Epithelial cell of proximal tubule (primary cell): ENCODE measurements around the gene SDK1. TPM values are rescaled to one million over a fixed set of nuclear protein-coding genes. Genes with fewer than 3 reads are reported as not detected.

Experiments
- DNase-seq: peaks from one replicate; pipeline ENCODE4 v3.0.0-alpha.2; 2011; ENCODE audit warnings: low read depth
- H3K4me3 ChIP-seq: 2 replicates; pipeline ENCODE4 v1.5.1; 2011; ENCODE audit warnings: low read depth, mild to moderate bottlenecking, low read length
- CTCF ChIP-seq: conservative IDR thresholded peaks from 2 replicates; pipeline ENCODE4 v1.5.1; 2012; ENCODE audit warnings: low read depth, mild to moderate bottlenecking, low read length
- total RNA-seq: library from RNA; depleted of rRNA; stranded (reverse); fragments of >200 nt; gene quantifications from 2 replicates; pipeline ENCODE4 v1.2.3, GENCODE V29; 2015

SDK1 gene
- total RNA-seq, 1 donor from 2014 or later, result 0.75 TPM

GRCh38 chr7:3880228-3880987, 579.4 kb downstream of the SDK1 start:
- no peak overlapping the region for H3K4me3 ChIP-seq
- DNase-seq, result no peak
- TF ChIP-seq CTCF, result no peak

- no peak for TF ChIP-seq CTCF
- H3K4me3 ChIP-seq, result no peak overlapping the region
- DNase-seq, result no peak
Observed at GRCh38 chr7:3882782-3883181, 581.7 kb downstream of the SDK1 start.

- TF ChIP-seq CTCF, result no peak
- no peak overlapping the region for H3K4me3 ChIP-seq
- no peak for DNase-seq
Observed at GRCh38 chr7:3884543-3884942, 583.5 kb downstream of the SDK1 start.

GRCh38 chr7:3887096-3887690, 586.1 kb downstream of the SDK1 start:
- TF ChIP-seq CTCF, result no peak
- no peak for DNase-seq
- H3K4me3 ChIP-seq, result no peak overlapping the region

- TF ChIP-seq CTCF, result no peak
- peak; percentile 47 for DNase-seq
- H3K4me3 ChIP-seq, result no peak overlapping the region
Observed at GRCh38 chr7:3888096-3888495, 587.0 kb downstream of the SDK1 start.

- no peak for DNase-seq
- no peak overlapping the region for H3K4me3 ChIP-seq
- TF ChIP-seq CTCF, result no peak
Observed at GRCh38 chr7:3892157-3892556, 591.1 kb downstream of the SDK1 start.

- no peak for DNase-seq
- TF ChIP-seq CTCF, result no peak
- H3K4me3 ChIP-seq, result no peak overlapping the region
Observed at GRCh38 chr7:3892686-3893085, 591.6 kb downstream of the SDK1 start.
